Measurements from ENCODE around the gene FAM222A.

Gene FAM222A

GRCh38 chr12:109718390-109718789, 4.8 kb downstream of the FAM222A start (continued):
- TF ChIP-seq ZBTB26 (tag by site-specific recombination; optimal IDR thresholded peaks at IDR 0.05) (peak; percentile 42), ZNF341 (tag by site-specific recombination; IDR thresholded peaks at IDR 0.05; ENCODE audit: low read depth) (peak; percentile 48), ZNF660 (tag by site-specific recombination; IDR thresholded peaks at IDR 0.05) (0 out of 2 replicates have a peak, but pooled peaks have one; percentile 52), ZSCAN5A (tag by site-specific recombination; IDR thresholded peaks at IDR 0.05) (no peak), SP7 (tag by site-specific recombination; IDR thresholded peaks at IDR 0.05) (peak; percentile 84)

- Histone ChIP-seq H3K4me1 (ENCODE audit: control insufficient read depth, insufficient read depth, low read length) (no peaks in the 10 kb centered on the region), H3K4me3 (ENCODE audit: low read depth, low read length) (no peak overlapping the region), H3K27ac (ENCODE audit: extremely low read depth, low read depth, low read length) (no peak overlapping the region), H3K36me3 (ENCODE audit: control insufficient read depth in 2 of 2, insufficient read depth in 1 of 2, low read length in 2 of 2) (no peaks in the 10 kb centered on the region), H3K9me3 (ENCODE audit: control insufficient read depth, insufficient read depth, low read depth, low read length) (no peaks in the 10 kb centered on the region)
- TF ChIP-seq IKZF3 (tag by site-specific recombination; IDR thresholded peaks at IDR 0.05) (peak; percentile 41; the same call in 1 of the 2 replicates), CTCF (tag by site-specific recombination; IDR thresholded peaks at IDR 0.05) (peak; percentile 44; the same call in 1 of the 2 replicates), PRDM1 (tag by site-specific recombination; IDR thresholded peaks at IDR 0.05) (peak; percentile 41; the same call in 1 of the 2 replicates), ZNF768 (tag by site-specific recombination; IDR thresholded peaks at IDR 0.05) (peak; percentile 40; the same call in 1 of the 2 replicates), ZNF529 (tag by site-specific recombination; IDR thresholded peaks at IDR 0.05; ENCODE audit: insufficient replicate concordance) (no peak), ZFHX2 (tag by site-specific recombination; conservative IDR thresholded peaks at IDR 0.05) (peak; percentile 73), KLF10 (tag by site-specific recombination; IDR thresholded peaks at IDR 0.05) (no peak), EGR2 (tag by site-specific recombination; IDR thresholded peaks at IDR 0.05; ENCODE audit: low read depth) (peak; percentile 65), ZBTB8A (tag by site-specific recombination; IDR thresholded peaks at IDR 0.05) (peak; percentile 49), ZNF692 (tag by site-specific recombination; IDR thresholded peaks at IDR 0.05) (no peak)
- ChIA-PET CTCF (interaction anchor here (0.7 to 1.3 kb wide), 7 partner anchors 16 to 192 kb away, joined by 3 to 5 read pairs (median 3); no protein-coding TSS in a partner anchor), POLR2A (no interaction called here)
Observed at GRCh38 chr12:109719123-109720022, 5.7 kb downstream of the FAM222A start.

All from HEK293 (cell line).